ENCODE results near the gene ACSM3.
"Not testable (repeated sequence)": the region's sequence is repeated elsewhere in the genome, so short reads cannot be mapped to it uniquely, and the experiment has no call there.

DNA sequence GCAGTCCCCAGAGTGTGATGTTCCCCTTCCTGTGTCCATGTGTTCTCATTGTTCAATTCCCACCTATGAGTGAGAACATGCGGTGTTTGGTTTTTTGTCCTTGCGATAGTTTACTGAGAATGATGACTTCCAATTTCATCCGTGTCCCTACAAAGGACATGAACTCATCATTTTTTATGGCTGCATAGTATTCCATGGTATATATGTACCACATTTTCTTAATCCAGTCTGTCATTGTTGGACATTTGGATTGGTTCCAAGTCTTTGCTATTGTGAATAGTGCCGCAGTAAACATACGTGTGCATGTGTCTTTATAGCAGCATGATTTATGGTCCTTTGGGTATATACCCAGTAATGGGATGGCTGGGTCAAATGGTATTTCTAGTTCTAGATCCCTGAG is 8.0 kb upstream of the ACSM3 start:
- not testable (repeated sequence) for TF ChIP-seq CTCF (IDR thresholded peaks at IDR 0.05; ENCODE audit: low read length); EZH2 (optimal IDR thresholded peaks at IDR 0.05; ENCODE audit: low read depth, low read length)
